Measurements from ENCODE around the gene RNF220. TPM values are rescaled to one million over a fixed set of nuclear protein-coding genes. Genes with fewer than 3 reads are reported as not detected.

RNF220 gene
- total RNA-seq, 1 donor from 2014 or later = 52.5 TPM

DNA sequence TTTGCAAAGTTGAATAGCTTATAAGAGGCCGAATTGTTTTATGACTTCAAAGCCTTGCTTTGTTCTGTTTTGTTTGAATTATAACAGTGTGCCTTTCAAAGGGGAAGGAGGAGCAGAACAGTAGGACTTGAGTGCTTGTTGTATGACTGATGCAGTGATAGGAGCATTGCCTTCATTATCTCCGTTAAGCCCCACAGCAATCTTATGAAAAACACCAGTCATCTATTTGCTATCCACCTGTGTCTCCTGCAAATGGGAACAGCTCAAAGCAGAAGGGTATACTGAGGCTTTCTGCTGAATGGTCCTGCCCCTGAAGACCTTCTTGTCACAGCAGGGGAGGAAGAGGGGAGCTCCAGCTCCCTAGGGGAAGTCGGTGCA is 127.5 kb downstream of the RNF220 start:
- no peak overlapping the region for H3K4me3 ChIP-seq
- intact Hi-C loops (cut with DNase I) = no loop called here
- H3K9me3 ChIP-seq = peaks cover 3% of the 10 kb centered on the region
- no peaks in the 10 kb centered on the region for H3K4me1 ChIP-seq
- no peaks in the 10 kb centered on the region for H3K27me3 ChIP-seq
- DNase-seq (ENCODE audit: extremely low spot score in 2 of 2) = no peak
- no peak overlapping the region for H3K27ac ChIP-seq
- H3K36me3 ChIP-seq = no peaks in the 10 kb centered on the region
- TF ChIP-seq POLR2A (IDR thresholded peaks at IDR 0.05) = no peak
- TF ChIP-seq, protein P1, sequence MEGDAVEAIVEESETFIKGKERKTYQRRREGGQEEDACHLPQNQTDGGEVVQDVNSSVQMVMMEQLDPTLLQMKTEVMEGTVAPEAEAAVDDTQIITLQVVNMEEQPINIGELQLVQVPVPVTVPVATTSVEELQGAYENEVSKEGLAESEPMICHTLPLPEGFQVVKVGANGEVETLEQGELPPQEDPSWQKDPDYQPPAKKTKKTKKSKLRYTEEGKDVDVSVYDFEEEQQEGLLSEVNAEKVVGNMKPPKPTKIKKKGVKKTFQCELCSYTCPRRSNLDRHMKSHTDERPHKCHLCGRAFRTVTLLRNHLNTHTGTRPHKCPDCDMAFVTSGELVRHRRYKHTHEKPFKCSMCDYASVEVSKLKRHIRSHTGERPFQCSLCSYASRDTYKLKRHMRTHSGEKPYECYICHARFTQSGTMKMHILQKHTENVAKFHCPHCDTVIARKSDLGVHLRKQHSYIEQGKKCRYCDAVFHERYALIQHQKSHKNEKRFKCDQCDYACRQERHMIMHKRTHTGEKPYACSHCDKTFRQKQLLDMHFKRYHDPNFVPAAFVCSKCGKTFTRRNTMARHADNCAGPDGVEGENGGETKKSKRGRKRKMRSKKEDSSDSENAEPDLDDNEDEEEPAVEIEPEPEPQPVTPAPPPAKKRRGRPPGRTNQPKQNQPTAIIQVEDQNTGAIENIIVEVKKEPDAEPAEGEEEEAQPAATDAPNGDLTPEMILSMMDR (IDR thresholded peaks at IDR 0.05) = no peak
- TF ChIP-seq POLR2AphosphoS5 (IDR thresholded peaks at IDR 0.05; ENCODE audit: insufficient read depth in 1 of 2, low read depth in 1 of 2) = no peak

DNA sequence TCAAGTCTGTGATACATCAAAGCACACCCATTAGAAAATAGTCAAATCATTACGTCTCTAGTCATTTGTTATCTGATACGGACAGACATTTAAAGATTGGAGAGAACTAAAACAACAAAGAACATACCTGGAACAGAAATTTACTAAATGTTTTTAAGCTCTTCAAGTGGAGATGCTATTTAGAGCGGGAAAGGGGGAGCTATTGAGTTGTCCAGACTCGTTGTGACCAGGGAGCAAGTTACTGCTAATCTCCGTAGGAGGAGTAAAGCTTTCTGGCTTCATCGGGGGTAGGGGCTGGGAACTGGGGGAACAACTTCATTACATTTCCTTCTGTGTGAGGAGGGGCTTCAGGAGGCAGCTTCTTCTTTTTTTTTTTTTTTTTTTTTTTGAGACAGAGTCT is 129.7 kb downstream of the RNF220 start:
- intact Hi-C loops (cut with DNase I) = no loop called here
- DNase-seq (ENCODE audit: extremely low spot score in 2 of 2) = no peak
- no peaks in the 10 kb centered on the region for H3K4me1 ChIP-seq
- H3K36me3 ChIP-seq = no peaks in the 10 kb centered on the region
- H3K4me3 ChIP-seq = no peak overlapping the region
- H3K27me3 ChIP-seq = no peaks in the 10 kb centered on the region
- H3K27ac ChIP-seq = no peak overlapping the region
- no peaks in the 10 kb centered on the region for H3K9me3 ChIP-seq
- TF ChIP-seq, protein P1 (IDR thresholded peaks at IDR 0.05) = no peak
- TF ChIP-seq POLR2AphosphoS5 (IDR thresholded peaks at IDR 0.05; ENCODE audit: insufficient read depth in 1 of 2, low read depth in 1 of 2) = no peak
- TF ChIP-seq POLR2A (IDR thresholded peaks at IDR 0.05) = no peak

DNA sequence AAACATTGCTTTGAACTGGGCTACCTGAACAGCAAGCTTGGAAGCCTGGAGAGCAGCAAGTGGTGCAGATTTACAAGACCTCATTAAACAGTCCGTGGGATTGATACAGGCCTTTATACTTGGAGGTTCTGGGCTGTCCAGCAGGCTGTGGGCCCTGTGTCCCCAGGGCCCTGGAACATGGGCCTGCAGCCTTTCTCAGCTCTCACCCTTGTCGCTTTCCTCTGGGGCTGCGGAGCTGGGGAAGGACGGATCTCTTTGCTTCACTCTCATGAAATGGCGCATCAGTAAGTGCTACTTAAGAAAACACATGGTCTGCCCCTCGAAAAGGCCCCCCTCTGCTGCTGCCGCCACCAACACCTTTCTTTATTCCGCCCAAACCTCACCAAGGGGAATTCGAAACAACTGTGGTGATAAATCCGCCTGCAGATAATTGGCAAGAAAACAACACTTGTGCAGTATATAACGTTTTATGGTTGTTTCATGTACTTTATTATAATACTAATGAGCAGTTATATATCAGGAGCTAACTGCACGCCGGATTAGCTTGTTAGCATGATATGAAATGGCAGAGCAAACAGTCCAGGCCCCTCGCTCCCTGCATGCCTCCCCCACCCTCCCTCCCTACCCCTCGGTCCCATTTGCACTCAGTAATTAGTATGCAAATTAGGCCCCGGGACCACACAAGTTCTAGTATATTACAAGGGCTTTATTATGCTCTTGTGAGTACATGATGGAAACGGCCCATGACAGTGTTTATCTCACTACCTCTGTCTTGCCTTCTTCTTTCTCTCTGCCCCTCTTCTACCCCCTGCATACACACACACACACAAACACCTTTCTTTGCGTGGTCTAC is 131.5 kb downstream of the RNF220 start:
- no peak for TF ChIP-seq POLR2AphosphoS5 (IDR thresholded peaks at IDR 0.05; ENCODE audit: insufficient read depth in 1 of 2, low read depth in 1 of 2)
- no peak overlapping the region for H3K27ac ChIP-seq
- no peaks in the 10 kb centered on the region for H3K27me3 ChIP-seq
- H3K9me3 ChIP-seq = no peaks in the 10 kb centered on the region
- no peaks in the 10 kb centered on the region for H3K4me1 ChIP-seq
- no peak for DNase-seq (ENCODE audit: extremely low spot score in 2 of 2)
- H3K4me3 ChIP-seq = no peak overlapping the region
- no peaks in the 10 kb centered on the region for H3K36me3 ChIP-seq
- intact Hi-C loops (cut with DNase I) = no loop called here

- TF ChIP-seq POLR2A (IDR thresholded peaks at IDR 0.05) = no peak
- TF ChIP-seq POLR2AphosphoS5 (IDR thresholded peaks at IDR 0.05; ENCODE audit: insufficient read depth in 1 of 2, low read depth in 1 of 2) = no peak
- TF ChIP-seq, protein P1 (IDR thresholded peaks at IDR 0.05) = no peak
- H3K36me3 ChIP-seq = no peaks in the 10 kb centered on the region
- intact Hi-C loops (cut with DNase I) = no loop called here
Observed at GRCh38 chr1:44537538-44537937, 132.5 kb downstream of the RNF220 start.

DNA sequence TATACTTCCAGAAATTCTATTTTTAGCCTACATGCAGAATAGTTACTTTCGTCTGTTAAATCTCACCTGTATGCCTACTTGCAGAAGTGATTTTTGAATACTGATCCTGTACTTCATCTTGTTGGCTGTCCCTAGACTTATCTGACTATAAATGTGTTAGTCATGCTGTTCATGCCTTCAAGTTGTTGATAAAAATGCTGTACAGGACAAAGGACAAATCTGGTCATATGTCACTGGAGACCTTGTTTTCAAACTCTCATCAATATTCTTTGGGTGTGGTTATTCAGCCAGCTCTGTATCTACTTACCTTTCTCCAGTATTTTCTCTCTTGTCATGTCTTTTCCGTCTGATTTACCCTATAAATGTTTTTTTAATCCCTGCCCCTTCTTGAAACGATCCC is 132.9 kb downstream of the RNF220 start:
- Histone ChIP-seq H3K27ac (no peak overlapping the region), H3K4me1 (no peaks in the 10 kb centered on the region), H3K36me3 (no peaks in the 10 kb centered on the region), H3K27me3 (no peaks in the 10 kb centered on the region), H3K9me3 (no peaks in the 10 kb centered on the region), H3K4me3 (no peak overlapping the region)
- no peak for TF ChIP-seq POLR2A (IDR thresholded peaks at IDR 0.05)
- TF ChIP-seq POLR2AphosphoS5 (IDR thresholded peaks at IDR 0.05; ENCODE audit: insufficient read depth in 1 of 2, low read depth in 1 of 2) = no peak
- TF ChIP-seq, protein P1 (IDR thresholded peaks at IDR 0.05) = no peak
- DNase-seq (ENCODE audit: extremely low spot score in 2 of 2) = no peak
- intact Hi-C loops (cut with DNase I) = no loop called here

More at GRCh38 chr1:44537538-44537937, 132.5 kb downstream of the RNF220 start:
- DNase-seq (ENCODE audit: extremely low spot score in 2 of 2) = no peak
- Histone ChIP-seq H3K27me3 (no peaks in the 10 kb centered on the region), H3K9me3 (no peaks in the 10 kb centered on the region), H3K4me3 (no peak overlapping the region), H3K27ac (no peak overlapping the region), H3K4me1 (no peaks in the 10 kb centered on the region)
